Ectodermal cell (in vitro differentiated cells): ENCODE data around the gene KRTAP29-1.

Experiments
- H3K27ac ChIP-seq: 2 replicates; pipeline ENCODE4 v1.7.0; 2013; ENCODE audit warnings: mild to moderate bottlenecking, low read depth, low read length; ENCODE audit not compliant: insufficient read depth, poor library complexity, severe bottlenecking
- H3K27me3 ChIP-seq: 2 replicates; pipeline ENCODE4 v1.7.0; 2013; ENCODE audit warnings: mild to moderate bottlenecking, low read length; ENCODE audit not compliant: insufficient read depth, control insufficient read depth, poor library complexity, severe bottlenecking
- H3K36me3 ChIP-seq: one replicate; pipeline ENCODE4 v1.7.0; 2013; ENCODE audit warnings: low read length; ENCODE audit not compliant: control insufficient read depth, insufficient read depth
- H3K4me1 ChIP-seq: one replicate; pipeline ENCODE4 v1.7.0; 2013; ENCODE audit warnings: low read length; ENCODE audit not compliant: control insufficient read depth, insufficient read depth
- H3K4me3 ChIP-seq: 2 replicates; pipeline ENCODE4 v1.7.0; 2013; ENCODE audit warnings: low read depth, low read length, control low read depth; ENCODE audit not compliant: insufficient read depth
- H3K9me3 ChIP-seq: 2 replicates; pipeline ENCODE4 v1.7.0; 2013; ENCODE audit warnings: mild to moderate bottlenecking, low read length, moderate library complexity; ENCODE audit not compliant: control insufficient read depth
- WGBS, 2 experiments: methylation state at CpG; one replicate each; pipeline ENCODE4 v1.1.7; 2013; ENCODE audit warnings: missing lambda C conversion rate in 2 of 2; 5-methylcytosine and 5-hydroxymethylcytosine counted together

Gene KRTAP29-1

DNA sequence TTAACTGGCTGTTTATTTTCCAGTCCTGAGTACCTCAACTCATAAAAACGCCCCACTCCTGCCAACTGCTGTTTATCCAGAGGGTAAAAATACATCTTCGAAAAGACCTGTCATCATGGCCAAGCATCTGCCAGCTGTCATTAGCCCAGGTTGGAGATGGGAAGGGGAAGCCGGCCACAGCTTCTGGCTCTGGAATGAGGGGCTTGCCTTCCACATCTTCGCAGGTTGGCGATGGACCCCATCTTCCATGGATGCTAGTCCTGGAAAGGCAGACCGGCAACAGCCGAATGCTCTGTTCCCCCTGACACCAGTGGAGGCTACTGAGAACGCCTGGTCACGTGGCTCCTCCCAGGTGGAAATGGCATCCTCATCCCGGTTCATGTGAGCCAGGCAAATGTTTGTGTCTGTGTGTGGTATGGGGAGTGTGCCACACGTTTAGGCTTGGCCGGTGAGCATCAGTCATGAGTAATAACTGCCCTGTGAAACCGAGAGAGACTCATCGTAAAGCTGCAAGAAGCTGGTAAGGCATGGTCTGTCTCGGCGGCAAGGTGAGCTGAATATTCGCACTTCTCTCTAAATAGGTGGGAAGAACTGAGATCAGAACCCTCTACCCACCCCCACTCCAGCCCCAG is 13.3 kb upstream of the KRTAP29-1 start:
- Histone ChIP-seq H3K36me3 (no peaks in the 10 kb centered on the region), H3K9me3 (peaks cover 3% of the 10 kb centered on the region), H3K4me1 (no peaks in the 10 kb centered on the region), H3K4me3 (no peak overlapping the region), H3K27ac (no peak overlapping the region), H3K27me3 (no peaks in the 10 kb centered on the region)
- WGBS, 2 experiments: 91 to 92% methylated on average over 14 to 17 of the region's 17 CpGs

DNA sequence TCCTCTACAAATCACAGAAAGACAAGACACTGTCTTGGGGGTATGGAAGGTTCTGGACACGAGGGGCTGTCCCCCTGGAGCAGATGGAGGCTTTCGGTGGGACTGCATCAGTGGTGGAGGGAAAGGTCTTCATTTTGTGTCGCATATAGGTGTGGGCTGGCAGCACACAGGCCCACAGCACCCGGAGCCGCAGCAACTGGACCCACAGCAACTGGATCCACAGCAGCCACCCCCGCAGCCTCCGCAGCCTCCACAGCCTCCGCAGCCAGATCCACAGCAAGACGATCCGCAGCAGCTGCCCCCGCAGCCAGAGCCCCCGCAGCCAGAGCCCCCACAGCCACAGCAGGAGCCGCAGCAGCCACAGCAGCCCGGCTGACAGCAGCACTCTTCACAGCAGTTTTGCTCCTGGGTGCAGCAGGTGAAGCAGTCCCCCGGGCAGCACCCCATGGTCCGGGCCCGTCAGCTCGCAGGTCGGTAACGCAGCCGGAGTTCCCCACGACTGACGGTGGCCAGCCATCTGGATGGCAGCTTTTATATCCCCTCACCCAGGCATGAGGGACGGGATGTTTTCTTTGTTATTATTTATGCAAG is 12.6 kb upstream of the KRTAP29-1 start, which contains the start of gene KRTAP17-1:
KRTAP17-1 (minus strand) TSS at position 507 of the 591 bp plus-strand sequence; CDS start at position 447, 60 bp downstream.
- Histone ChIP-seq H3K9me3 (peaks cover 3% of the 10 kb centered on the region), H3K27ac (no peak within 1 kb of the TSS), H3K4me1 (no peaks in the 10 kb centered on the region), H3K36me3 (no peaks in the 10 kb centered on the region), H3K4me3 (no peak within 1 kb of the TSS), H3K27me3 (no peaks in the 10 kb centered on the region)
- 87 to 90% methylated on average over 24 of the region's 24 CpGs for WGBS, 2 experiments

DNA sequence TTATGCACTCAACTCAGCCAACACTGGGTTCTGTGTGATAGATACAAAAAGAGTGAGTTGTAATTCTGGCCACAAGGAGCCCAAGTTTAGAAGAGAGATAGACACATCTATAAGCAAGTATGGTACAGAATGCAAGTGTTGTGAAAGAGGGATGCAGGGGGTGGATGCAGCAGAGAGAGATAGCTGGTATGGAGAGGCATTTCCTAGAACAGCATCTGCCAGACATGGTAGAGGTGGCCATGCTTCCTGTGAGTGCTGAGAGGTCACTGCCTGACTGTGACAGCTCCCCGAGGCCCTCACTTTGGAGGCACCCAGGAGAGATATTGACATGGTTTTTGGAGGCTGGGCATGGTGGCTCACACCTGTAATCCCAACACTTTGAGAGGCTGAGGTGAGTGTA is 8.5 kb upstream of the KRTAP29-1 start:
- Histone ChIP-seq H3K9me3 (no peaks in the 10 kb centered on the region), H3K27ac (no peak overlapping the region), H3K4me3 (no peak overlapping the region), H3K27me3 (no peaks in the 10 kb centered on the region), H3K36me3 (no peaks in the 10 kb centered on the region), H3K4me1 (no peaks in the 10 kb centered on the region)
- 82 to 84% methylated on average over 1 of the region's 1 CpG for WGBS, 2 experiments

DNA sequence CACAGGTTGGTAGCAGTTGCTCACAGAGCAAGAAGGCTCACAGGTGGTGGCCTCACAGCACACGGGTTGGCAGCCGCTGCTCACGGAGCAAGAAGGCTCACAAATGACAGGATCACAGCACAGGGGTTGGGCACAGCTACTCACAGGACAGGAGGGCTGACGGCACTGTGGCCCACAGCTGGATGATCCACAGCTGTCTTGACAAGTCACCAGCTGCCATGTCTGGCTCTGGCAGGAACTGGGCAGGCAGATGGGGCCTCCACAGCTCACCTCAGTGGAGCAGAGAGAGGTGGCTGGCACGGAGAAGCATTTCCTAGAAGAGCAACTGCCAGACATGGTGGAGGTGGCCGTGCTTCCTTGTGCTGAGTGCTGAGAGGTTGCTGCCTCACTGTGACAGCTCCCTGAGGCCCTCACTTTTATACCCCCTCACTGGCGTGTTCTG is 6.3 kb upstream of the KRTAP29-1 start, which contains the start of gene KRTAP16-1:
KRTAP16-1 (minus strand) TSS at position 392 of the 442 bp plus-strand sequence; CDS start at position 336, 56 bp downstream.
- Histone ChIP-seq H3K27me3 (no peaks in the 10 kb centered on the region), H3K4me3 (no peak within 1 kb of the TSS), H3K9me3 (no peaks in the 10 kb centered on the region), H3K27ac (no peak within 1 kb of the TSS), H3K4me1 (no peaks in the 10 kb centered on the region), H3K36me3 (no peaks in the 10 kb centered on the region)
- 90 to 94% methylated on average over 7 of the region's 7 CpGs for WGBS, 2 experiments

DNA sequence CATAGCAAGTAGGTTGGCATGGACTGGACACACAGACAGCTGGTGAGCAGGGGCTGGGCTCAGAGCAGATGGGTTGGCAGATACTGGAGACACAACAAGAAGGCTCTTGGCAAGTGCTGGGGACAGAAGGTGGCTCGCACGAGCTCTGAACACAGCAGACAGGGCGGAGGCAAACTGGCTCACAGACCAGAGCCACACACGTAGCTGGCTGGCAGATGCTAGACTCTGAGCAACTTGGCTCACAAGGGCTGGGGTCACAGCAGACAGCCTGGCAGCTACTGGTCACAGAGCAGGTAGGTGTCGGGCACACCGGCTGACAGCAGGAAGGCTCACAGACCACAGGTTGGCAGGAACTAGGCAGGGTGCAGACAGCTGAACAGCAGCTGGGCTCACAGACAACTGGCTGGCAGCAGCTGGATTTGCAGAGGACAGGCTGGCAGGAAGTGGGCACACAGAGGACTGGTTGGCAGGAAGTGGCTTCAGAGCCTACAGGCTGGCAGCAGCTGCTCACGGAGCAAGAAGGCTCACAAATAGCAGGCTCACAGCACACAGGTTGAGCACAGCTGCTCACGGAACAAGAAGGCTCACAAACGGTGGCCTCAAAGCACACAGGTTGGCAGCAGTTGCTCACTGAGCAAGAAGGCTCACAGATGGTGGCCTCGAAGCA is 5.7 kb upstream of the KRTAP29-1 start:
- no peaks in the 10 kb centered on the region for H3K9me3 ChIP-seq
- H3K27ac ChIP-seq: no peak overlapping the region
- no peaks in the 10 kb centered on the region for H3K36me3 ChIP-seq
- H3K4me1 ChIP-seq: no peaks in the 10 kb centered on the region
- H3K4me3 ChIP-seq: no peak overlapping the region
- 88 to 89% methylated on average over 10 of the region's 10 CpGs for WGBS, 2 experiments
- H3K27me3 ChIP-seq: no peaks in the 10 kb centered on the region

DNA sequence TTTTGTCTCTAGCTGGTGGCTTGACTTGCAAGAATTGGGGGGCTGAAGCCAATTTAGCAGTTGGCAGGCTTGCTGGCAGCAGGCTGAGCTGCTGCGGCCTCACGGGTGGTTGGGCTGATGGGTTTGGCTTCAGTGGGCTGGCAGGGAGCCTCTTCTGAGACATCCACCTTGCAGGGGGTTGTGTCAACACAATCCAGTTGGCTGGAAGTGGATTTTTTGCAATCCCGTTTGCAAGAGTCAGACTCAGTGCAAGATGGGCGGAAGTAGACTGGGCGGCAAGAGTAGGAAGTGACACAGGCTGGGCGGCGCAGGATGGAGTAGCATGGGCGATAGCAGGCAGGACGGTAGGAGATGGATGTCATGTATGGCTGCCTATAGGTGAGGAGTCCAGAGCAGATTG is 5.0 kb upstream of the KRTAP29-1 start:
- Histone ChIP-seq H3K27ac (no peak overlapping the region), H3K9me3 (no peaks in the 10 kb centered on the region), H3K4me3 (no peak overlapping the region), H3K36me3 (no peaks in the 10 kb centered on the region), H3K4me1 (no peaks in the 10 kb centered on the region), H3K27me3 (no peaks in the 10 kb centered on the region)
- 91 to 92% methylated on average over 9 of the region's 9 CpGs for WGBS, 2 experiments

DNA sequence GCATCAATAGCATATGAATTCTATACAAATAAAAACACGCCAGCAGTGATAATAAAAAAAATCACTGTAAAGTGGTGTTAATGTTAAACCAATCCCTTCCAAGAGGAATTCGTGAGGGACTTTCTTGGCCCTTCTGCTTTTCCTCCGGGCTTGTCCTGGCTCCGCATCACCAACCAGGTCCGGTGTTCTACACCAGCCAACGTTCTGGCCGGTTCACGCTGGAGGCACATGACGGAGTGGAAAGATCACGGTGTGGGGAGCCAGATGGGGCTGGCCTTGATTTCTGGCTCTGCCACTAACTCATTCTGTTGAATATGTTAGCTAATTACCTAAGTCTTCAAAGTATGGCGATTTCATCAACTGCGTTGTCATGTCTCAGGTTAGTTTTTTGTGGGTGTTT is 1.4 kb upstream of the KRTAP29-1 start:
- Histone ChIP-seq H3K27ac (no peak overlapping the region), H3K27me3 (no peaks in the 10 kb centered on the region), H3K36me3 (no peaks in the 10 kb centered on the region), H3K9me3 (no peaks in the 10 kb centered on the region), H3K4me1 (no peaks in the 10 kb centered on the region), H3K4me3 (no peak overlapping the region)
- 86 to 88% methylated on average over 12 of the region's 12 CpGs for WGBS, 2 experiments

DNA sequence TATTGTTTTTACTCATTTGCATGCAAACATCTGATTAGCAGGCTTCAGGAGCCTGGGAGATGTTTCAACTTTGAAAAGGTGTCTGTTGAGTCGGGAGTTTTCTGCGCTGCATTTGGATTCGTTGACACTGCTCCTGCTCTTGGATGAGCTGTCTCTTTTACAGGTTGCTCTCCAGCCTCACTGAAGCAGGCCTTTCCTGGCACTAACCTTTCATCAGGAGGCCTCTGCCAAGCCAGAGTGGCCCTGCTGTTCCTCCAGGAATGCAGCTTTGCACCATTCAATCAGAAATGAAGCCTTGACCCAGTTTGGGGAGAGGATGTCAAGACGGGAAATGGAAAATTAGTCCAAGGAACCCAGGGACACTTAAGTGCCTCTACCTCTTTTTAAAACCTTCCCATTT is 330 bp upstream of the KRTAP29-1 start:
- WGBS, 2 experiments: 95% methylated on average over 4 of the region's 4 CpGs
- H3K36me3 ChIP-seq: no peaks in the 10 kb centered on the region
- H3K4me3 ChIP-seq: no peak overlapping the region
- no peaks in the 10 kb centered on the region for H3K27me3 ChIP-seq
- no peaks in the 10 kb centered on the region for H3K4me1 ChIP-seq
- no peaks in the 10 kb centered on the region for H3K9me3 ChIP-seq
- no peak overlapping the region for H3K27ac ChIP-seq

DNA sequence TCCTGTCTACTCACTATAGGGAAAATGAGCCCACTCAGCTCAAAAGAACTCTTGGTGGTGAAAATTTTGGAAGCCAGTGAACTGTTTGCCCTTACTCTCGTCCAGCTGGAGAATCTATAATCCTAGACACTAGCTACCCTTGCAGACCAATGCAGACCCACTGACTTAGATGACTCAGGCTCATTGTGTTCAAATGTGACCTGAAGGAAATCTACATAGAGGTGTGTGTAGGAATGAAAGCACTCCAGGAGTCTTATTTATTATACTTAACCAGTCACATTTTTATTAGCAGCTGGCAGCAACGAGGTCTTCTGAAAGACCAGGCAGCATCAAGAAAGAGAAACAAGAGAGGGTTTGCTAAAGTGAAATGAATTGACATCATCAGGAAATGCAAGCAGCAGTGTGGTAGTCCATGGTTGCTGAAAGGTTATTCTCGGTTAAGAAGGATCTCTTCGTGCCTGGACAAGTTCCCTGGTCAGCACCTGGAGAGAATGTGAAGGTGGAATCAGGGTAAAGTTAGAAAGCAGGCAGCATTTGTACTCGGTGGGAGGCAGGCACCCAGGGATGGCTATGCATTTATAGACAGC is 1.4 kb downstream of the KRTAP29-1 start:
- 88 to 93% methylated on average over 5 of the region's 5 CpGs for WGBS, 2 experiments
- H3K9me3 ChIP-seq: no peaks in the 10 kb centered on the region

More for the DNA sequence above, 1.4 kb downstream of the KRTAP29-1 start:
- no peak overlapping the region for H3K4me3 ChIP-seq
- no peaks in the 10 kb centered on the region for H3K36me3 ChIP-seq
- no peak overlapping the region for H3K27ac ChIP-seq
- H3K27me3 ChIP-seq: no peaks in the 10 kb centered on the region
- H3K4me1 ChIP-seq: no peaks in the 10 kb centered on the region
